ENCODE results near the gene MTHFD1L. TPM values are rescaled to one million over a fixed set of nuclear protein-coding genes. Genes with fewer than 3 reads are reported as not detected.

The MTHFD1L gene
- total and polyA plus RNA-seq, 2 donors (not counting 3 experiments of a cell fraction or from before 2014, with no cell fraction given): 40.2 to 120 TPM

- intact Hi-C loops (cut with micrococcal nuclease): no loop called here
- TF ChIP-seq EZH2 (IDR thresholded peaks at IDR 0.05; ENCODE audit: borderline replicate concordance, low read depth, low read length, severe bottlenecking) (no peak), JUN (IDR thresholded peaks at IDR 0.05; ENCODE audit: borderline replicate concordance, insufficient read depth, insufficient read length, low read depth) (no peak), GATA2 (IDR thresholded peaks at IDR 0.05; ENCODE audit: insufficient read depth, insufficient read length, low read depth, low read length) (no peak), MYC (IDR thresholded peaks at IDR 0.05; ENCODE audit: low read depth, low read length) (no peak), POLR2AphosphoS5 (IDR thresholded peaks at IDR 0.05; ENCODE audit: insufficient read depth, low read depth, low read length) (no peak), POLR2A (IDR thresholded peaks at IDR 0.05; ENCODE audit: low read depth, low read length) (no peak), MAX (IDR thresholded peaks at IDR 0.05; ENCODE audit: insufficient read depth, insufficient read length) (no peak), CTCF (IDR thresholded peaks at IDR 0.05; ENCODE audit: extremely low read depth in 1 of 2, insufficient read depth in 1 of 2, low read depth in 1 of 2, low read length in 2 of 2) (no peak), FOS (IDR thresholded peaks at IDR 0.05; ENCODE audit: borderline replicate concordance, insufficient read depth, low read length) (no peak)
- H3K4me3 ChIP-seq (replicated peaks in 1 of 3; ENCODE audit: insufficient read depth in 1 of 3, low read depth in 1 of 3, low read length in 3 of 3): no peak overlapping the region
- no peaks in the 10 kb centered on the region for H4K20me1 ChIP-seq (replicated peaks; ENCODE audit: control insufficient read depth, extremely low read depth, insufficient read depth, low read length)
- no peak overlapping the region for H3K4me2 ChIP-seq (ENCODE audit: insufficient read depth, low read length)
- no peak for FAIRE-seq
- CTCF ChIA-PET: interaction anchor here (1.2 to 1.6 kb wide), 3 partner anchors 8 to 357 kb away, joined by 3 to 4 read pairs (median 3); no protein-coding TSS in a partner anchor
- POLR2A ChIA-PET: no interaction called here
- H3K27me3 ChIP-seq (ENCODE audit: control insufficient read depth in 2 of 2, insufficient read depth in 2 of 2, low read length in 2 of 2): no peaks in the 10 kb centered on the region
- H3K36me3 ChIP-seq (ENCODE audit: control insufficient read depth in 2 of 2, extremely low read depth in 1 of 2, insufficient read depth in 2 of 2, low read length in 2 of 2): peaks cover 3 to 13% of the 10 kb centered on the region in 2 experiments
- no peaks in the 10 kb centered on the region for H3K9me1 ChIP-seq (replicated peaks; ENCODE audit: control insufficient read depth, extremely low read depth, insufficient read depth, low read length)
- no peaks in the 10 kb centered on the region for H3K79me2 ChIP-seq (ENCODE audit: control insufficient read depth, insufficient read depth, low read length)
- no peak overlapping the region for H3K27ac ChIP-seq (ENCODE audit: insufficient read depth, low read depth, low read length)
- BruUV-seq (replicated peaks): no TSS peak
- H3K9ac ChIP-seq (replicated peaks; ENCODE audit: extremely low read depth, insufficient read depth, low read length): no peak overlapping the region
- no peaks in the 10 kb centered on the region for H3K4me1 ChIP-seq (ENCODE audit: control insufficient read depth, extremely low read depth, insufficient read depth, low read length)
- dilution Hi-C loops (cut with MboI; ENCODE audit: extremely low pct_ligation_motif_present, low sequenced_read_pairs): no loop called here
- H3K9me3 ChIP-seq (replicated peaks; ENCODE audit: control insufficient read depth, insufficient read depth, low read length): no peaks in the 10 kb centered on the region
- no peak for DNase-seq (ENCODE audit: low read depth, low spot score)
- no peak overlapping the region for H2AFZ ChIP-seq (ENCODE audit: low read depth, low read length)
Measured at GRCh38 chr6:150966786-150967185, 101.3 kb downstream of the MTHFD1L start.
